Neural cell (in vitro differentiated cells): ENCODE measurements around the gene KRT36. TPM values are rescaled to one million over a fixed set of nuclear protein-coding genes. Genes with fewer than 3 reads are reported as not detected.

ENCODE experiments used
- H2AFZ ChIP-seq: fragments of 200-600, 300-800 bp; sonication (generic), shearing (Covaris generic); 2 replicates; pipeline ENCODE4 v1.6.0; 2014; ENCODE audit warnings: low read depth, mild to moderate bottlenecking, antibody characterized with exemption, low read length, moderate library complexity
- H3F3A ChIP-seq: fragments of 200-600 bp; shearing (Covaris generic); 2 replicates; pipeline ENCODE4 v1.6.1; 2016; ENCODE audit warnings: mild to moderate bottlenecking, moderate library complexity, mixed read lengths, antibody characterized with exemption, low read length; ENCODE audit not compliant: insufficient read depth, poor library complexity, severe bottlenecking
- H3K27ac ChIP-seq: fragments of 200-600, 300-800 bp; sonication (generic), shearing (Covaris generic); 2 replicates; pipeline ENCODE4 v1.5.1; 2014; ENCODE audit warnings: mild to moderate bottlenecking, low read length, moderate library complexity
- H3K27me3 ChIP-seq: fragments of 300-800, 200-600 bp; sonication (generic), shearing (Covaris generic); 2 replicates; pipeline ENCODE4 v1.6.0; 2014; ENCODE audit warnings: mild to moderate bottlenecking, low read depth, low read length, moderate library complexity; ENCODE audit not compliant: insufficient read depth
- H3K36me3 ChIP-seq: fragments of 300-800, 200-600 bp; sonication (generic), shearing (Covaris generic); 2 replicates; pipeline ENCODE4 v1.5.1; 2014; ENCODE audit warnings: mild to moderate bottlenecking, antibody characterized with exemption, low read length, moderate library complexity; ENCODE audit not compliant: insufficient read depth
- H3K4me2 ChIP-seq: fragments of 300-800, 200-600 bp; sonication (generic), shearing (Covaris generic); 2 replicates; pipeline ENCODE4 v1.6.0; 2014; ENCODE audit warnings: mild to moderate bottlenecking, low read length
- H3K4me3 ChIP-seq: fragments of 300-800, 200-600 bp; sonication (generic), shearing (Covaris generic); 2 replicates; pipeline ENCODE4 v1.5.1; 2014; ENCODE audit warnings: mild to moderate bottlenecking, low read length, moderate library complexity
- H3K79me2 ChIP-seq: fragments of 200-600 bp; shearing (Covaris generic); replicated peaks from 2 replicates; pipeline ENCODE4 v1.6.0; 2014; ENCODE audit warnings: mild to moderate bottlenecking, low read length, moderate library complexity; ENCODE audit not compliant: insufficient read depth
- H3K9ac ChIP-seq: fragments of 300-800, 200-600 bp; sonication (generic), shearing (Covaris generic); 2 replicates; pipeline ENCODE4 v1.6.1; 2016; ENCODE audit warnings: mild to moderate bottlenecking, low read length, mixed read lengths
- H3K9me2 ChIP-seq: fragments of 200-600 bp; shearing (Covaris generic); 2 replicates; pipeline ENCODE4 v1.6.1; 2016; ENCODE audit warnings: mild to moderate bottlenecking, low read length, mixed read lengths; ENCODE audit not compliant: insufficient read depth
- H3K9me3 ChIP-seq: fragments of 200-600, 300-800 bp; sonication (generic), shearing (Covaris generic); 2 replicates; pipeline ENCODE4 v1.6.1; 2016; ENCODE audit warnings: mild to moderate bottlenecking, mixed run types, low read length, moderate library complexity, mixed read lengths
- H4K20me1 ChIP-seq: fragments of 200-600 bp; shearing (Covaris generic); 2 replicates; pipeline ENCODE4 v1.6.1; 2016; ENCODE audit warnings: mild to moderate bottlenecking, mixed run types; ENCODE audit not compliant: insufficient read depth
- EP300 ChIP-seq: fragments of 450-650 bp; conservative IDR thresholded peaks from 2 replicates; pipeline ENCODE4 v1.6.1; 2014; ENCODE audit warnings: antibody characterized with exemption, mild to moderate bottlenecking, moderate library complexity; ENCODE audit not compliant: poor library complexity, severe bottlenecking
- EZH2 ChIP-seq: fragments of 200-600, 300-800 bp; shearing (Covaris generic), sonication (generic); IDR thresholded peaks from 2 replicates; pipeline ENCODE4 v1.6.1; 2014; ENCODE audit warnings: antibody characterized with exemption, low read length, borderline replicate concordance, mild to moderate bottlenecking; ENCODE audit not compliant: insufficient read depth, poor library complexity, severe bottlenecking
- MXI1 ChIP-seq: fragments of 450-650 bp; conservative IDR thresholded peaks from 2 replicates; pipeline ENCODE4 v1.6.1; 2014; ENCODE audit warnings: antibody characterized with exemption, mild to moderate bottlenecking; ENCODE audit not compliant: poor library complexity, severe bottlenecking
- POLR2AphosphoS5 ChIP-seq: IDR thresholded peaks from 2 replicates; pipeline ENCODE4 v1.6.1; 2012
- RAD21 ChIP-seq: fragments of 450-650 bp; conservative IDR thresholded peaks from 2 replicates; pipeline ENCODE4 v1.6.1; 2014; ENCODE audit warnings: antibody characterized with exemption, mild to moderate bottlenecking, moderate library complexity
- SMC3 ChIP-seq: fragments of 450-650 bp; conservative IDR thresholded peaks from 2 replicates; pipeline ENCODE4 v1.6.1; 2014; ENCODE audit warnings: antibody characterized with exemption, mild to moderate bottlenecking, moderate library complexity; ENCODE audit not compliant: poor library complexity
- TAF1 ChIP-seq: IDR thresholded peaks from 2 replicates; pipeline ENCODE4 v1.6.1; 2012; ENCODE audit warnings: low read depth
- polyA plus RNA-seq: library from polyadenylated mRNA; depleted of rRNA; stranded (reverse); fragments of >200 nt; gene quantifications from 2 replicates; pipeline ENCODE4 v1.2.3, GENCODE V29; 2014
- TF ChIP-seq, protein P1 (sequence below): fragments of 450-650 bp; IDR thresholded peaks from 2 replicates; pipeline ENCODE4 v1.5.1; 2014; ENCODE audit warnings: antibody characterized with exemption, mild to moderate bottlenecking, moderate library complexity; ENCODE audit not compliant: poor library complexity, severe bottlenecking
- TF ChIP-seq, protein P2 (sequence below): IDR thresholded peaks from 2 replicates; pipeline ENCODE4 v1.6.1; 2012; ENCODE audit warnings: borderline replicate concordance

Gene KRT36
- polyA plus RNA-seq, 1 donor from 2014 or later: not detected

GRCh38 chr17:41530062-41531048 is 40.6 kb upstream of the KRT36 start:
- no peaks in the 10 kb centered on the region for H3F3A ChIP-seq
- H3K4me3 ChIP-seq: no peak overlapping the region
- H3K79me2 ChIP-seq: no peaks in the 10 kb centered on the region
- TF ChIP-seq EZH2 (no peak), POLR2AphosphoS5 (no peak), EP300 (no peak), TAF1 (no peak), SMC3 (no peak), MXI1 (no peak), RAD21 (no peak)
- TF ChIP-seq, protein P1, sequence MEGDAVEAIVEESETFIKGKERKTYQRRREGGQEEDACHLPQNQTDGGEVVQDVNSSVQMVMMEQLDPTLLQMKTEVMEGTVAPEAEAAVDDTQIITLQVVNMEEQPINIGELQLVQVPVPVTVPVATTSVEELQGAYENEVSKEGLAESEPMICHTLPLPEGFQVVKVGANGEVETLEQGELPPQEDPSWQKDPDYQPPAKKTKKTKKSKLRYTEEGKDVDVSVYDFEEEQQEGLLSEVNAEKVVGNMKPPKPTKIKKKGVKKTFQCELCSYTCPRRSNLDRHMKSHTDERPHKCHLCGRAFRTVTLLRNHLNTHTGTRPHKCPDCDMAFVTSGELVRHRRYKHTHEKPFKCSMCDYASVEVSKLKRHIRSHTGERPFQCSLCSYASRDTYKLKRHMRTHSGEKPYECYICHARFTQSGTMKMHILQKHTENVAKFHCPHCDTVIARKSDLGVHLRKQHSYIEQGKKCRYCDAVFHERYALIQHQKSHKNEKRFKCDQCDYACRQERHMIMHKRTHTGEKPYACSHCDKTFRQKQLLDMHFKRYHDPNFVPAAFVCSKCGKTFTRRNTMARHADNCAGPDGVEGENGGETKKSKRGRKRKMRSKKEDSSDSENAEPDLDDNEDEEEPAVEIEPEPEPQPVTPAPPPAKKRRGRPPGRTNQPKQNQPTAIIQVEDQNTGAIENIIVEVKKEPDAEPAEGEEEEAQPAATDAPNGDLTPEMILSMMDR: no peak
- TF ChIP-seq, protein P2, sequence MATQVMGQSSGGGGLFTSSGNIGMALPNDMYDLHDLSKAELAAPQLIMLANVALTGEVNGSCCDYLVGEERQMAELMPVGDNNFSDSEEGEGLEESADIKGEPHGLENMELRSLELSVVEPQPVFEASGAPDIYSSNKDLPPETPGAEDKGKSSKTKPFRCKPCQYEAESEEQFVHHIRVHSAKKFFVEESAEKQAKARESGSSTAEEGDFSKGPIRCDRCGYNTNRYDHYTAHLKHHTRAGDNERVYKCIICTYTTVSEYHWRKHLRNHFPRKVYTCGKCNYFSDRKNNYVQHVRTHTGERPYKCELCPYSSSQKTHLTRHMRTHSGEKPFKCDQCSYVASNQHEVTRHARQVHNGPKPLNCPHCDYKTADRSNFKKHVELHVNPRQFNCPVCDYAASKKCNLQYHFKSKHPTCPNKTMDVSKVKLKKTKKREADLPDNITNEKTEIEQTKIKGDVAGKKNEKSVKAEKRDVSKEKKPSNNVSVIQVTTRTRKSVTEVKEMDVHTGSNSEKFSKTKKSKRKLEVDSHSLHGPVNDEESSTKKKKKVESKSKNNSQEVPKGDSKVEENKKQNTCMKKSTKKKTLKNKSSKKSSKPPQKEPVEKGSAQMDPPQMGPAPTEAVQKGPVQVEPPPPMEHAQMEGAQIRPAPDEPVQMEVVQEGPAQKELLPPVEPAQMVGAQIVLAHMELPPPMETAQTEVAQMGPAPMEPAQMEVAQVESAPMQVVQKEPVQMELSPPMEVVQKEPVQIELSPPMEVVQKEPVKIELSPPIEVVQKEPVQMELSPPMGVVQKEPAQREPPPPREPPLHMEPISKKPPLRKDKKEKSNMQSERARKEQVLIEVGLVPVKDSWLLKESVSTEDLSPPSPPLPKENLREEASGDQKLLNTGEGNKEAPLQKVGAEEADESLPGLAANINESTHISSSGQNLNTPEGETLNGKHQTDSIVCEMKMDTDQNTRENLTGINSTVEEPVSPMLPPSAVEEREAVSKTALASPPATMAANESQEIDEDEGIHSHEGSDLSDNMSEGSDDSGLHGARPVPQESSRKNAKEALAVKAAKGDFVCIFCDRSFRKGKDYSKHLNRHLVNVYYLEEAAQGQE: no peak
- H3K9me2 ChIP-seq: no peaks in the 10 kb centered on the region
- peaks cover 28% of the 10 kb centered on the region for H3K27me3 ChIP-seq
- no peaks in the 10 kb centered on the region for H3K9me3 ChIP-seq
- no peaks in the 10 kb centered on the region for H4K20me1 ChIP-seq
- H3K36me3 ChIP-seq: no peaks in the 10 kb centered on the region
- no peak overlapping the region for H3K9ac ChIP-seq
- H2AFZ ChIP-seq: no peak overlapping the region
- no peak overlapping the region for H3K27ac ChIP-seq
- H3K4me2 ChIP-seq: no peak overlapping the region

GRCh38 chr17:41529491-41529915 is 39.8 kb upstream of the KRT36 start:
- H3K4me2 ChIP-seq: no peak overlapping the region

More at GRCh38 chr17:41529491-41529915, 39.8 kb upstream of the KRT36 start:
- Histone ChIP-seq H3K9me3 (no peaks in the 10 kb centered on the region), H3K79me2 (no peaks in the 10 kb centered on the region), H3K4me3 (no peak overlapping the region), H2AFZ (no peak overlapping the region), H3K9ac (no peak overlapping the region), H3K9me2 (no peaks in the 10 kb centered on the region), H3F3A (no peaks in the 10 kb centered on the region), H4K20me1 (no peaks in the 10 kb centered on the region), H3K27ac (no peak overlapping the region), H3K36me3 (no peaks in the 10 kb centered on the region), H3K27me3 (peaks cover 28% of the 10 kb centered on the region)
- TF ChIP-seq MXI1 (no peak), TAF1 (no peak), EP300 (no peak), POLR2AphosphoS5 (no peak), RAD21 (no peak), SMC3 (no peak), EZH2 (no peak)
- TF ChIP-seq, protein P2: no peak
- TF ChIP-seq, protein P1: no peak
